ENCODE measurements around the gene MCRIP2.

- no peak for TF ChIP-seq CTCF (IDR thresholded peaks at IDR 0.05 in 8 of 11, conservative IDR thresholded peaks at IDR 0.05 in 3 of 11)
- TF ChIP-seq POLR2A (IDR thresholded peaks at IDR 0.05): no peak
- TF ChIP-seq POLR2AphosphoS5 (IDR thresholded peaks at IDR 0.05): no peak
Observed at GRCh38 chr16:667113-667779, 25.6 kb downstream of the MCRIP2 start.

Data from spleen (tissue), 7 donors.